ENCODE measurements around the gene PTPRS. TPM values are rescaled to one million over a fixed set of nuclear protein-coding genes. Genes with fewer than 3 reads are reported as not detected.

Gene PTPRS
- total and polyA plus RNA-seq, 2 of the 8 experiments (the other 6 are each of a cell fraction or from before 2014, with no cell fraction given): 96.8 to 223 TPM

- TF ChIP-seq CHD7 (IDR thresholded peaks at IDR 0.05; ENCODE audit: insufficient replicate concordance, low read length) (no peak), SRF (IDR thresholded peaks at IDR 0.05; ENCODE audit: low read depth, low read length) (no peak), TAF1 (IDR thresholded peaks at IDR 0.05; ENCODE audit: low read depth, low read length) (no peak), E2F6 (IDR thresholded peaks at IDR 0.05) (no peak), TAF7 (optimal IDR thresholded peaks at IDR 0.05; ENCODE audit: borderline replicate concordance, low read depth, low read length) (no peak)
These were observed 25.7 kb downstream of the PTPRS start (continued) for GRCh38 chr19:5314907-5315298.

Measured in H1 (cell line).